GM21576 (cell line): ENCODE data around the gene NPPA.
A peak's percentile ranks its signal among the peaks of the same experiment; 100 is the strongest.
"Not testable (repeated sequence)": the region's sequence is repeated elsewhere in the genome, so short reads cannot be mapped to it uniquely, and the experiment has no call there.

Experiments
- ATAC-seq: cut with Tn5 transposase; IDR thresholded peaks from one replicate; pipeline ENCODE4 v1.9.1; 2021; ENCODE audit warnings: mild to moderate bottlenecking, moderate library complexity; ENCODE audit not compliant: unreplicated experiment

Gene NPPA

DNA sequence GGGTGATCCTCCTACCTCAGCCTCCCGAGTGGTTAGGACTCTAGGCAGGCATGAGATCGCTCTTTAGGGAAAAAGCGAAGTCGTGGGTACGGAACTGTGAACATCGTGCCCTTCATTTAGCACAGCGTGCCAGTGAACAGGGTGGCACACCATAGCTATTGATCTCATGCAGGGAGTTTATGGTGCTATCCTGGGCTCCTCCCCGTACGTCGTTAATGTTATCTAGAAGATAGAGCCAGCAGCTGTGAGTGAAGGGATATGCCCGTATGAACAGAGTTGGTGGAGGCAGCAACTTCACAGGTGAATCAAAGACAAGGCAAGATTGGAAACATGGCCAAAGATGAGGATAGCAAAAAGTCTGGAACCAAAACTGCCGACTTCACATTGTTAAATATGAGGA is 30.4 kb downstream of the NPPA start:
- ATAC-seq = no peak

- no peak for ATAC-seq
Observed at GRCh38 chr1:11813021-11813420, 34.6 kb downstream of the NPPA start.

GRCh38 chr1:11807133-11807532 is 40.5 kb downstream of the NPPA start:
- no peak for ATAC-seq

DNA sequence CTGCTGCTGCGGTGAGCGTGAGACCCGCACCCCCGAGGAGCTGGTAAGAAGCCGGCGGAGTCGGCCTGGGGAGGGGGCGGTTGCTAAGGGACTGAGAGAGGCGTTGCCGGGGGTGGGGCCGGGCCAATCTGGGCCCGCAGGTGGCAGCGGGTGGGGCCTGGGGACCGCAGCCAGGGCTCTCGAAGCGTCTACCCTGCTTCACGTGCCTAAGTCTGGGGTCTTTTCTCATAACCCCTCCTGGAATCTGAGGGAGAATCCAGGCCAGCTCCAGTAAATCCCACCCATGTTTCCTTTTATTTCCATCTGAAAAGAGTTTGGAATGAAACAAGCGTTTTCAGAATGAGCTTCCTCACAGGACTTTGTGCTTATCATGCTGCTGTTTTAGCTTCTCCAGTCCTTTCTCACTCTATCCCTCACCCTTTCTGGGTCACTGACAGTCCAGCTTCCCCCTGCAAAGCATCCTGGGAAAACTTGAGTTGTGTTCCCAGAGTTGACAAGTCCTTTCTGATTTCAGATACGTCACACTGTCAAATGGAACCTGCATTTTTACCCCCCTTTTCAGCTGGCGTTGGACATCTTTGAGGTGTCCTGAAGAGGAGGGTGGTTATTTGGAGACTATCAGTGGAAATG is 41.2 kb downstream of the NPPA start:
- ATAC-seq = peak; percentile 29

DNA sequence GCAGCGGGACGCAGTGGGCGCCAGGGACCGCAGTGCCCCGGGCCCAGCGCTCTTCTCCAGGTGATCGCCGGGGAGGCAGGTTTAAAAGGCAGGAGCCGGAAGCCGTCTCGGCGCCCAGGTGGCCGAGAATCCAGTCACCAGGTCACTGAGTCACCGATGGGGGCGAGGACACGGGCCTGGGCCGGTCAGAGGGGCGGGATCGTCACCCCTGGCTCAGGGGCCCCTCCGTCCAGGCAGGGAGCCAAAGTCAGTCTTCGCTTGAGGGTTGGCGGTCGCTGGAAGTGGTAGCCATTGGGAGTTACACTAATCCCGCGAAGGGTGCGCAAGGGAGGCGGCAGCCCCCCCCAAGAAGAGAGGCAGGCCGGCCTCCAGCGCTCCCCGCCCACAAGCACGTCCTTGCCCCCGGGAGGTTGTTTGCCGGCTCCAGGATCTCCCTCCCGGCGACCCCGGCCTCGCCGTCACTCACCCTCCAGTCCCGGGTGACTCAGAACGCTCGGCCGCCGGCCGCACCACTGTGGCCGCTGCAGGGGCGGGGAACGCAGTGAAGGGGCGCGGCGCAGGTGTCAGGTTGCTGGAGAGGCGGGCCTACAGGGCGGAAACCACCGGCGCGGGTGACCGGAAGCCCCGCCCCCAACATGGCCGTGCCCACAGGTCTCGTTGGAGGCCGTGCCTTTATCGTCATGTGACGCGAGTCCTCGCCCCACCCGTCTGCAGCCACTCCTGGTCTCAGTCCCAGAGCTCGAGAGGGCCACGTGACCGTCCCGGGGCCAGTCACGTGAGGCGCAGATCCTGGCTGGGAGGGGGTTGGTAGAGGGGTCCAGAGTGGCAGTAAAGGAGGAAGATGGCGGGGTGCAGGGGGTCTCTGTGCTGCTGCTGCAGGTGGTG is 41.9 kb downstream of the NPPA start, which contains the start of the genes CLCN6 and MTHFR:
Gene CLCN6, plus strand, starts transcription at position 770 of the 885 bp plus-strand sequence. Its CDS starts 72 bp downstream, at position 842.
Gene MTHFR, minus strand, starts transcription at position 543 of the 885 bp plus-strand sequence. CDS start 2,848 bp downstream, outside the sequence.
- peak; percentile 77 for ATAC-seq

- no peak for ATAC-seq
Observed at GRCh38 chr1:11804666-11805421, 42.7 kb downstream of the NPPA start.

DNA sequence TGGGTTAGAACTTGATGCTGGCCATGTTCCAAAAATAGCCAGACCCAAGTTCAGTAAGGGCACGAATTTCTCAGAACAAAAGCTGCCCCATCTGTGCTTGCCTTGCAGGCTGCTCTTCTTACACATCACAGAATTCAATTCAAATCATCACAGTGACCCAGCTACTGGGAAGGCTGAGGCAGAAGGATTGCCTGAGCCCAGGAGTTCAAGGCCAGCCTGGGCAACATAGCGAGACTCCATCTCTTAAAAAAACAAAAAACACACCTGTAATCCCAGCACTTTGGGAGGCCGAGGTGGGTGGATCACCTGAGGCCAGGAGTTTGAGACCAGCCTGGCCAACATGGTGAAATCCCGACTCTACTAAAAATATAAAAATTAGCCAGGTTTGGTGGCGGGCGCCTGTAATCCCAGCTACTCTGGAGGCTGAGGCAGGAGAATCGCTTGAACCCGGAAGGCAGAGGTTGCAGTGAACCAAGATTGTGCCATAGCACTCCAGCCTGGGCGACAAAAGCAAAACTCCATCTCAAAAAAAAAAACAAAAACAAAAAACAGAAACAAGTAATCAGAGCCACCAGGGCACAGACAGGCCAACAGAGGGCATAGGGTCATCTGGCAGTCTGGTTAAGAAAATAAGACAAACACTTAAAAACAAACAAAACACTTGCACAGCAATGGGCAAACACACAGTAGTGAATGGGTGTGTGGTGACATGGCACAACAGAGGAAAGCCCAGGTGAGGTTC is 43.5 kb downstream of the NPPA start:
- ATAC-seq = not testable (repeated sequence)

DNA sequence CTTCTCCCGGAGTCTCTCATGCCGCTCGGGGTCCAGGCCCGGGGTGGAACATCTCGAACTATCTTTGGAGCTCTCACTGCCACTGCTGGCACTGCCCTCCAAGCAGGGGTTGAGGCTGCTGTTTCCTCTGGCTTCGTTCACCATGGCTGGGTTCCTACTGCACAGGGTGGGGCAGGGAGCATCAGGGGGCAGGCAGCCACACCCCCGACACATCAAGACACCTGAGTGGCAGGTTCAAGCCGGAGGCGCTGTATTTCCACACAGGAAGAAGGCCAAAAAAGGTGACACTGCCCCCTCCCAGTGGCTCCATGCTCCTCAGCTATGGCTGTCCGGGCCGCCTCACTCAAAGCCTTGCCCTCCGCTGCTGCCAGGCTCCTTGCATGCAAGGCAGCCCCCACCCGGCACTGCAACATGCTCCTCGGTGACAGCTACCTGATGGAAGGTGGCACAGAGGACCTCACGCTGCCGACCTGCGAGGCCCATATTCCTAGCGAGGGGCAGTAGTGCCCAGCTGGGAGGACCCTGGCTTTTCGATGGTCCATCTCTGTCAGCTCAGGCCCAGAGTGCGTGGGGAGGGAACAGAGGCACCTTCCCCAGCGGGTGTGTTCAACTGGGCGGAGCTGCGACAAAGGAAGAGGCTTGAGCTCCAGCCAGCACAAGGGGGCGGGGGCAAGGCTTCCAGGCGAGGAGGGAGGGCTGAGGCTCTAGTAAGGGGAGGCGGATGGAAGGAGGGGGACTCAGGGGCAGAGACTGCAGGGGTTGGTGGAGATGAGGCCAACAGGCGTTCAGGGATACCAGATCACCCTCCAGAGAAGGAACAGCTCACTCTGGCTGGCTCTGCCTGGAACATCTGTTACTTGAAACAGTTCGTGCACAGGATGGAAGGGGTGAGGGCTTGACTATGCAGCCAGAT is 44.4 kb downstream of the NPPA start:
- no peak for ATAC-seq

DNA sequence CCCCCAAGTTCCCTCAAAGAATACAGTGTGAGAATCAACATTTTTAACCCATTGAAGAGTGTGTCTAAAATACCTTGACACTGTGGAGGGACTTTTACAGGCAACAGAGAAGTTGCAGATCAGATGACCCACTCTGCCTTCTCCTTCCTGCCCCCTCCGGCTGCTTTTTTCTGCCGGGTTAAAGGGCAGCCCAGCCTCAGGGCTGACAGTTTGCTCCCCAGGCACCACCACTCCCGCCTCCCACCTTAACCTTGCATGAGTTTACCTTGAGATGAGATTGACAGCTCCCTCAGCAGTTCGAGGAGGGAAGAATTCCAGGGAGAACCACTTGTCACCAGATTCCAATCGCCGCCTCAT is 45.0 kb downstream of the NPPA start:
- no peak for ATAC-seq

DNA sequence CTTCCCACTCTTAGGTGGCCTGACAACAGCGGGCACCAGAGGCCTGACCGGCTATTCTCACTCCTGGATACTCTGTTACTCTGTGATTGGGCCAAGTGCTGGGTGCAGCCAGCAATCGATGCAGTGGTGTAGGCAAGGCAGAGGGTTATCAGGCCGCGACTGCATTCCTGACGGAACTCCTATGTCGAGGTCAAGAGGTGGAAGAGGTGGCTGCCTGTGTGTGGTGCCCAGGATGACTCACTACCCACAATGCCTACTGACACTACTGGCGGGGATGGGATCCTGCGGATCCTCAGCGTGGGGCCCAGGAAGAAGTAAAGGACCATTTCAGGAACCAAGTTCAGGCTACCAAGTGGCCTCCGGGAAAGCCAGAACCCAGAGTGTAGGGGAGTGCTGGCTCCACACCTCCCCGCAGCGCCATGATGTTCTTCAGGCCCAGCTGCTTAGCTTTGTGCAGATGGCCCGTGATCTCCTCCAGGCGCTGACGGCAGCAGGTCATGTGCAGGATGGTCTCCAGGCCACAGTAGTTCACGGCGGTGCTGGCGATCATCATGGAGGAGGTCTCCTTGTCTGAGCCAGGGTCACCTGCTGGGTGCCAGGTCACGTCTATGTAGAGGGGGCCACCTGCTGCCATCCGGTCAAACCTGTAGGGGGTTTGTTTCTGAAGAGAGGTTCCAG is 46.7 kb downstream of the NPPA start:
- ATAC-seq = no peak

DNA sequence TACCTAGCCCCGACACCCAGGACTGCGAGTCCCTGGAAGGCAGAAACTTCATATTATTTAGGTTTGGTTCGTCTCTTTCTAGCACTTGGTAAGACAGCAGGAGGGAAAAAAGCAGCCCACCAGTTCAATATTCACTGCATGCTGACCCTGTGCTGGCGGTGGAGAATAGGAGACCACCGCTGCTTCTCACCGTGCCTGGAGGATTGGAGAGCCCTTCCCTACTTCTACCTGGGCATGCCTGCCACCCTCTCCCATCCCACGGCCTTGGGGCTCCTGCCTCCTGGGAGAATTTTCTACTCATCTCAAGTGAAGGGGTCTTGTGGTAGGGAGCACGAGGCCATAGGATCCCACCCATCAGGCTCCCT is 47.2 kb downstream of the NPPA start:
- ATAC-seq = no peak

DNA sequence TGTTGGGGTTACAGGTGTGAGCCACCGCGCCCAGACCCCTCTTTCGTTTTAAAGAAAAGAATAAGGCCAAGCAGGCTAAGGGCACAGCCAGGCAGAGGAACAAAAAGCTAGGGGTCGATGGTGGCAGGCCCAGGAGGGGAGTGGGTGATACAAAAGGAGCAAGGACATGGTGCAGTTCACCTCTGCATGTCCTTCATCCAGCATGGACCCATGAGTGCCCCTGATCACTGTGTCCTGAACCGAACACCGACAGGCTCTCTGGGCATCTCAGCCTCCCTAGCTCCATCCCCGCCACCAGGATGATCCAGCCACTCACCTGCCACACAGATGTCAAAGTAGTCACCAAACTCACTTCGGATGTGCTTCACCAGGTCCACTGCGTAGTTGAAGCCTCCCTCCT is 47.7 kb downstream of the NPPA start:
- ATAC-seq = no peak

DNA sequence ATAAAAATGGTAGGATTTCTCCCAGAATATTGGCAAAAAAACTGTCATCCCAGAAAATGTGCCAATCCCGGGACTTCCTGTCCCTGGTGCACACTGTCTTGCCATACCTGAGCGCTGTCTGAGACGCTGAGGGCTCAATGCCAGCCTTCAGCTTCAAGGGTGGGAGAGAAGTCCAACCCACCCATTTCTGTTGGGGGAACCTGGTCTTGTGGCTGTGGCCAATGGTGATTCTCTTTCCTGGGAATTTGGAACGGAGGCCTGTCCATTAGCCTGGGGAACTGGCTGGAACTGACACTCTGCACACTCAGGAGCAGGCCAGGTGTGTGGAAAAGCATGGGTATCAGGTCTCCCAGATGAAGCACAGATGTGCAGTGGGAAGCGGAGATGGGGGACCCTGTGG is 48.5 kb downstream of the NPPA start:
- no peak for ATAC-seq

GRCh38 chr1:11797525-11798216 is 49.9 kb downstream of the NPPA start:
- no peak for ATAC-seq

- no peak for ATAC-seq
Observed at GRCh38 chr1:11796036-11796828, 51.4 kb downstream of the NPPA start.
